LNCAP (cell line): Measurements from ENCODE around the gene LRRC41.

Experiments
- TF ChIP-seq, protein P1 (sequence below): fragments of 450-650 bp; IDR thresholded peaks from 2 replicates; pipeline ENCODE4 v1.5.1; 2017; ENCODE audit warnings: mild to moderate bottlenecking

The LRRC41 gene

DNA sequence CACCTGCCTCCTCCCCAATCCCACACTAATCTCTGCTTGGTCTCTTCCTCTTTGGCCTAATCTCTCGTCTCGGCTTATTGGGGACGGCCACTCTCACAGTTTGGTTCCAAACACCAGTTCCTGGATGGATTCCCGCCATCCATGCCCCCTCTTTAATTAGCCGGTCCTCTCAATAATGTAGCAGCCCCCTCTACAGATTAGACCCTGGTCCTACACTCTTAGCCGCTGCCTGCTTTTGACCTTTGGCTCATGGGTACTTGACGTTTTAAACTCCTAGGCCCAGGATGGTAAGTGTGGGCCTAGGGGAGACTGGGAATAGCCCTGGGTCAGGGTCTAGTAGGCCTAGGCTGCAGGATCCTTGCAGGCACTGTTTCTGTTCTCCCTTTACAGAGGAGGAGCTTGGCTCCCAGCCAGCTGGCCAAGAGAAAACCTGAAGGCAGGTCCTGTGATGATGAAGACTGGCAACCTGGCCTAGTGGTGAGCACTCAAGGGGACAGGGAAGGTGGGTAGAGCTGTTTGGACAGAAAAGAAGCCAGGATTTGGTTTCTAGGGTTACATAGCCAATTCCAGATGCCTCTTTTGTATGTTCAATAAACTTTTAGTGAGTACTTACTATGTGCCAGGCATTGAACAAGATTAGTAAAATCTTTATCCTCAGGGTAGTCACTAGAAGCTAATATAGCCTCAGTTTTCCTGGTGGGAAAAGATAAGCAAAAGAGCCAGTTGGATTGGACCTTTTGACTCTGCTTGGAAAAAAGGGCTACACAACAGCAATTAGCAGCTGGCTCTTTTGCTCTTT, 55.1 kb downstream of the LRRC41 start:
- TF ChIP-seq, protein P1, sequence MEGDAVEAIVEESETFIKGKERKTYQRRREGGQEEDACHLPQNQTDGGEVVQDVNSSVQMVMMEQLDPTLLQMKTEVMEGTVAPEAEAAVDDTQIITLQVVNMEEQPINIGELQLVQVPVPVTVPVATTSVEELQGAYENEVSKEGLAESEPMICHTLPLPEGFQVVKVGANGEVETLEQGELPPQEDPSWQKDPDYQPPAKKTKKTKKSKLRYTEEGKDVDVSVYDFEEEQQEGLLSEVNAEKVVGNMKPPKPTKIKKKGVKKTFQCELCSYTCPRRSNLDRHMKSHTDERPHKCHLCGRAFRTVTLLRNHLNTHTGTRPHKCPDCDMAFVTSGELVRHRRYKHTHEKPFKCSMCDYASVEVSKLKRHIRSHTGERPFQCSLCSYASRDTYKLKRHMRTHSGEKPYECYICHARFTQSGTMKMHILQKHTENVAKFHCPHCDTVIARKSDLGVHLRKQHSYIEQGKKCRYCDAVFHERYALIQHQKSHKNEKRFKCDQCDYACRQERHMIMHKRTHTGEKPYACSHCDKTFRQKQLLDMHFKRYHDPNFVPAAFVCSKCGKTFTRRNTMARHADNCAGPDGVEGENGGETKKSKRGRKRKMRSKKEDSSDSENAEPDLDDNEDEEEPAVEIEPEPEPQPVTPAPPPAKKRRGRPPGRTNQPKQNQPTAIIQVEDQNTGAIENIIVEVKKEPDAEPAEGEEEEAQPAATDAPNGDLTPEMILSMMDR: no peak

DNA sequence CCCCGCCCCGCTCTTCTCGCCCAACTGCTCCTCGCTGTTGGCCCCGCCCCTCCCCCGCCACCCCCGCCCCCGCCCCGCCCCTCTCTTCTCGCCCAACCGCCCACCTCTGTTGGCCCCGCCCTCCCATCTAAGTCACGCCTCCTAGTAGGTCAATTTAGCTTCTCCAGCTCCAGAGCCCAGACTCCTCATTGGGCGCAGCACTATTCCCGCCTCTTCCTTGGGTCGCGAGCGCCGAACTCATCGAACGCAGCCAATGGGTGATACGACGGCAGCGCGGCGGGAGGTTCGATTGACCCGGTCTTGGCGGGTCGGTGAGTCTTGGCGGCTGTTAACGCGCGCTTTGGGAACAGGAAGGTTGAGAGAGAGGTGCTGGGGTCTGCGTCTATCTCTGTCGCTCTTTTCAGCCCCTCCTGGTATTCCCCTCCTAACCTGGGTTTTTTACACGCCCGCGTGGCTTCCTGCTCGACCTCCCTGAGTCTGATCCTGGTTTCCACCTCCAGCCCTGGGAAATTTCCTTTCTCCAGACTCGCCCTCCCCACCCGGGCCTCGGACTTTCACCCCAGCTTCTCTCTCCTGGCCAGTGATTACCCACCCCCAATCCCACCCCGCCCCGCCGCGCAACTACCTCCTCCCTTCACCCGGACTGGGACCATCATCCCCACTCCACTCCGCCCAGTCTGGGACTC, 55.8 kb downstream of the LRRC41 start, which contains the start of gene RAD54L:
Gene RAD54L (plus strand): TSS at position 328 of the 686 bp plus-strand sequence. CDS start 643 bp downstream, outside the sequence.
- TF ChIP-seq, protein P1: no peak

DNA sequence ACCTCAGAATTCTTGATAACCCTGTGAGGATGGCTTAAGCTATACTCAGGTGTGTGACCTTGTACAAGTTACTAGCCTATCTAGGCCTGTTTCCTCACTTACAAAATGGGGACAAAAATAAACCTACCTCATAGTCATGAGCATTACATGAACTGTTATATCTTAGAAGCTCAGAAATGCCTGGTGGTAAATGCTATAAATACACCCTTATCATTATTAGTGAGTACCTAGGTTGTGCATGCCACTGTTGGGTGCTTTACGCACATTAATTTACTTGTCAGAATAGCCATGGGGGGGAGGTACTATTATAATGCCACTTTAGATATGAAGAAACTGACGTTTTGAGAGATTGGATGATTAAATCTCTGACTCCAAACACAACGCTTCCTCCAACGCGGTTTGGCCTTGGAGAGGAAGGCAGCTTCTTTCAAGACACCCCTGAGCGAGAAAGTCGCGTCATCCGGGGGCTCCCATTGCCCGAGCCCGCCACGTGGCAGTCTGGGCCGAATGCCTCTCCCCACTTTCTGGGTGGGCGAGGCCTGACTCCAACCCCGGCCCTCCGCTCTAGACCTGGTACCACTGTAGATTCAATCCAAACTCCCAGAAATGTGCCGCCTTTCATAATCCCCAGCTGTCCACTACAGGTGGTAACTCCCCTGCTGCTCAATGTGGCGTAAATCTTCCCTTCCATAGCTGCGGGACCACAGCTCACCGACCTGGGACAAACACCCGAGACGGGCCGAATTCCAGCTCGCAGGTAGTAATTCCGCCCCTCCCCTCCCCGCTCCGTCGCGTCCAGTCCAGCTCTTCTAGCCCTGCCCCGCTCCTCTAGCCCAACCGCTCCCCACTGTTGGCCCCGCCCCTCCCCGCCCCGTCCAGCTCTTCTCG, 56.6 kb downstream of the LRRC41 start:
- TF ChIP-seq, protein P1: no peak

DNA sequence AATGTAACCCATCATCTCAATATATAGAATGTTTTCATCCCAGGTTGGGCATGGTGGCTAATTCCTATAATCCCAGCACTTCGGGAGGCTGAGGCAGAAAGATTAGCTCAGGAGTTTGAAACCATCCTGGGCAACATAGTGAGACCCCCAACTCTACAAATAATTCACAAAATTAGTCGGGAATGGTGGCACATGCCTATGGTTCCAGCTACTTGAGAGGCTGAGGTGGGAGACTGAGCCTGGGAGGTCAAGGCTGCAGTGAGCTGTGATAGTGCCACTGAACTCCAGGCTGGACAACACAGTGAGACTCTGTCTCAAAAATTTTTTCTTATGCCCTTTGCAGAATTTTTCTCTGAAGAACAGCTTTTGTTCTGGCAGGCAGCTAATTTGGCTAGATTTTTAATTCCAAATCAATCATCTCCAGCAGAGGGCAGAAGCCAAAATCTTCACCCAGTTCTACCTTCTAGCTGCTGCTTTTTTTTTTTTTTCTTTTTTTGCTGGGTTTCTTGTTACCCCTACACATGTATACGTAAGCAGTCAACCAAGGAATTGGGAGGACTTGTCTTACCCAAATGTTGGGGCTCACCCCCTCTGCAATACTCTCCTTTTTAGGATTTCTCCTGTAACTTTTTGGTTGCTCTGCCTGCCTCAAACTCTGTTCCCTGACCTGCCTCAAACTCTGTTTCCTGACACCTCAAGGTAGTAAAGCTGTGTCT, 58.6 kb downstream of the LRRC41 start:
- TF ChIP-seq, protein P1: peak; percentile 51

DNA sequence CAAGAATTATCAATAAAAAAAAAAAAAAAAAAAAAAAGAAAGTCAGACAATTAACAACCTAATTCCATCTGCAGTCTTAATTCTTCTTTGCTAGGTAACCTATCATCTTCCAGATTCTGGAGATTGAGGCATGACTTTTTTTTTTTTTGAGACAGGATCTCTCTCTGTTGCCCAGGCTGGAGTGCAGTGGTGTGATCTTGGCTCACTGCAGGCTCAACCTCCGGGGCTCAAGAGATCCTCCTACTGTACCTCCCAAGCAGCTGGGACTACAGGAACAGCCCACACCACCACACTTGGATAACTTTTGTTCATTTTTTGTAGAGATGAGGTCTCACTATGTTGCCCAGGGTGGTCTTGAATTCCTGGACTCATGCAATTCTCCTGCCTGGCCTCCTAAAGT, 60.5 kb downstream of the LRRC41 start:
- TF ChIP-seq, protein P1: no peak

DNA sequence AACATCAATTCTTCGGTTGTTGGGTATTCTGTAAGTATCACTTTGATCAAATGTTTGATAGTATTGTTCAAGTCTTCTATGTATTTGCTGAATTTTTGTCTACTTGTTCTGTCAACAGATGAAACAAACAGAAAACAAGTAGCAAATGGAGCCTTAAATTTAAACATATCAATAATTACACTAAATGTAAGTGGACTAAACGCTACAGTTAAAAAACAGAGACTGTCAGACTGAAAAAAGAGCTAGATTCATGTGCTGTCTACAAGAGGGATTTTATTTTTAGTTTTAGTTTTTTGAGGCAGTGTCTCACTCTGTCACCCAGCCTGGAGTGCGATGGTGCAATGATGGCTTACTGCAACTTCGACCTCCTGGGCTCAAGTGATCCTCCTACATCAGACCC, 66.5 kb downstream of the LRRC41 start:
- TF ChIP-seq, protein P1: no peak
